Choroid plexus epithelial cell (primary cell): Measurements from ENCODE around the gene TWIST1.

ENCODE experiments used
- DNase-seq: peaks from one replicate; pipeline ENCODE4 v3.0.0-alpha.2; 2010; ENCODE audit warnings: low read depth
- H3K4me3 ChIP-seq: 2 replicates; pipeline ENCODE4 v1.5.1; 2011; ENCODE audit warnings: low read depth, mild to moderate bottlenecking, control low read depth, low read length, moderate library complexity
- TF ChIP-seq, protein P1 (sequence below): conservative IDR thresholded peaks from 2 replicates; pipeline ENCODE4 v1.5.1; 2011; ENCODE audit warnings: low read depth, mild to moderate bottlenecking, control low read depth, inconsistent platforms, low read length, moderate library complexity

TWIST1 gene

DNA sequence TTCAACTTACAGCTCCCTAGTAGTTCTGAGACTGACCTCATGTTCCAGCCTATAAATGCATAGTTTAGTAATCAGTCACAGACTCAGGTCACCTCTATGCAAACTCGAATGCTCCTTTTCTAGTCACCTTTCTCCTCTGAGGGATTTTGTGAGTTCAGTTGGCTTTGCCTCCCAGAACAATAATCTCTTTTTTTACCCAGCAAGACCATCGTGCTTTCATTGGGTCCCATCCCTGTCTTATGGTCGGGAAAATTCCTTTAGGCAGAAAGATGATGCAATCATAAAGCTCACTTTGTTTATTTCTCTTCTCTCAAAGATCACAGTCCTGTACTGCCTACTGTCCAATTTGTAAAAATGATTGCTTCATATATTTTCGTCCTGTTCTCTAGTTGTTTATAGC lies 38.4 kb downstream of the TWIST1 start:
- DNase-seq: peak; percentile 87
- H3K4me3 ChIP-seq: no peak overlapping the region
- TF ChIP-seq, protein P1, sequence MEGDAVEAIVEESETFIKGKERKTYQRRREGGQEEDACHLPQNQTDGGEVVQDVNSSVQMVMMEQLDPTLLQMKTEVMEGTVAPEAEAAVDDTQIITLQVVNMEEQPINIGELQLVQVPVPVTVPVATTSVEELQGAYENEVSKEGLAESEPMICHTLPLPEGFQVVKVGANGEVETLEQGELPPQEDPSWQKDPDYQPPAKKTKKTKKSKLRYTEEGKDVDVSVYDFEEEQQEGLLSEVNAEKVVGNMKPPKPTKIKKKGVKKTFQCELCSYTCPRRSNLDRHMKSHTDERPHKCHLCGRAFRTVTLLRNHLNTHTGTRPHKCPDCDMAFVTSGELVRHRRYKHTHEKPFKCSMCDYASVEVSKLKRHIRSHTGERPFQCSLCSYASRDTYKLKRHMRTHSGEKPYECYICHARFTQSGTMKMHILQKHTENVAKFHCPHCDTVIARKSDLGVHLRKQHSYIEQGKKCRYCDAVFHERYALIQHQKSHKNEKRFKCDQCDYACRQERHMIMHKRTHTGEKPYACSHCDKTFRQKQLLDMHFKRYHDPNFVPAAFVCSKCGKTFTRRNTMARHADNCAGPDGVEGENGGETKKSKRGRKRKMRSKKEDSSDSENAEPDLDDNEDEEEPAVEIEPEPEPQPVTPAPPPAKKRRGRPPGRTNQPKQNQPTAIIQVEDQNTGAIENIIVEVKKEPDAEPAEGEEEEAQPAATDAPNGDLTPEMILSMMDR: no peak

DNA sequence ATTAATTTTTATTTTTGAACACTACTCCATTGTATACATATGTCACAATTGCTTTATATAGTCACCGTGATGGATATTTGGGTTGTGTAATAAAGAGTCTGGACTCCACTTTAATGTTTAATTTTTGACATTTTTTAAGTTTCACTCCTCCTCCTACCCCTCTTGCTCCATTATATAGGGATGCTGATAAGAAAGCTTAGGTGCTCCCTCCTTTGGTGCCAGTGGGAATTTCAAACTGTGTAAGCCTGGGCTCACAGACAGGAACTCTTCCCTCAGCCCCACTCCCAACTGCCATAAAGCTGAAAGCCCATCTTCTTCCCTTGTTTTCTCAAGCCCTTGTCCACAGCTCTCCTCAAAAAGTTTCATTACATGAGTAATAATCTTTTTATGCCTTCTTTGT lies 47.6 kb downstream of the TWIST1 start:
- TF ChIP-seq, protein P1: peak; percentile 19
- DNase-seq: peak; percentile 26
- no peak overlapping the region for H3K4me3 ChIP-seq

DNA sequence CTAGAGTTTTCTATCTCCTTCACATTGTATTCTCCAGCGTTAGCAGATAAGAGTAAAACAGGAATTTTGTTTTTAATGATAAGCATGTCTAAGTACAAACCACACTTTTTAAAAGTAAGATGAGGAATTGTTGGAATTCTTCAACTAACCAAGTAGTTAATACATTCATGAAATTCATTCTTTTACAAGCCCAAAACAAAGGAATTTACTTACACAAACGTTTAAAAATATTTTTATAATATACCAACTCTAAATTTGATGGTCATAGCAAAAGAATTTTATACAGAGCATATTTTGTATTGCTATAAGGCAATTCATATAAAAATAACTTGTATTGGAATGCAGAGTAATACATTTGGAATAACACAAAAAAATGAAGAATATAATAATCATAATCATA lies 51.3 kb downstream of the TWIST1 start:
- DNase-seq: peak; percentile 23
- TF ChIP-seq, protein P1: no peak
- no peak overlapping the region for H3K4me3 ChIP-seq
